Measurements from ENCODE around the gene TCF3. TPM values are rescaled to one million over a fixed set of nuclear protein-coding genes. Genes with fewer than 3 reads are reported as not detected.

Gene TCF3
- total RNA-seq, 2 experiments from 2014 or later, result 124 to 126 TPM

GRCh38 chr19:1619094-1619439 lies 33.3 kb downstream of the TCF3 start:
- no peak overlapping the region for H3K4me3 Mint-ChIP-seq
- intact Hi-C loops (cut with micrococcal nuclease), result no loop called here
- peaks cover 24% of the 10 kb centered on the region for H3K4me1 Mint-ChIP-seq (ENCODE audit: low read depth)
- DNase-seq (no peak), ATAC-seq (no peak)
- ChIA-PET POLR2A (no interaction called here), CTCF (no interaction called here)
- H3K9me3 Mint-ChIP-seq, result no peaks in the 10 kb centered on the region
- H3K36me3 Mint-ChIP-seq (ENCODE audit: low read depth), result peaks cover 30% of the 10 kb centered on the region
- no peak overlapping the region for H3K27ac Mint-ChIP-seq
- no peaks in the 10 kb centered on the region for H3K27me3 Mint-ChIP-seq
- no peak for TF ChIP-seq CTCF (IDR thresholded peaks at IDR 0.05)

- no peaks in the 10 kb centered on the region for H3K9me3 Mint-ChIP-seq
- TF ChIP-seq CTCF (IDR thresholded peaks at IDR 0.05), result peak; percentile 26
- peak overlapping the region; percentile 60 for H3K27ac Mint-ChIP-seq
- no peak overlapping the region for H3K4me3 Mint-ChIP-seq
- H3K36me3 Mint-ChIP-seq (ENCODE audit: low read depth), result peaks cover 32% of the 10 kb centered on the region
- H3K27me3 Mint-ChIP-seq, result no peaks in the 10 kb centered on the region
- POLR2A ChIA-PET, result interaction anchor here (2.1 kb wide), 1 partner anchor 13 kb away, joined by 11 read pairs; the partner anchor contains the start of gene UQCR11
- intact Hi-C loops (cut with micrococcal nuclease), result no loop called here
- CTCF ChIA-PET, result interaction anchor here (0.8 kb wide), 1 partner anchor 72 kb away, joined by 3 read pairs; no protein-coding TSS in a partner anchor
- ATAC-seq (peak; percentile 83), DNase-seq (peak; percentile 54)
- peaks cover 24% of the 10 kb centered on the region for H3K4me1 Mint-ChIP-seq (ENCODE audit: low read depth)
Observed at GRCh38 chr19:1618157-1619093, 34.0 kb downstream of the TCF3 start.

DNA sequence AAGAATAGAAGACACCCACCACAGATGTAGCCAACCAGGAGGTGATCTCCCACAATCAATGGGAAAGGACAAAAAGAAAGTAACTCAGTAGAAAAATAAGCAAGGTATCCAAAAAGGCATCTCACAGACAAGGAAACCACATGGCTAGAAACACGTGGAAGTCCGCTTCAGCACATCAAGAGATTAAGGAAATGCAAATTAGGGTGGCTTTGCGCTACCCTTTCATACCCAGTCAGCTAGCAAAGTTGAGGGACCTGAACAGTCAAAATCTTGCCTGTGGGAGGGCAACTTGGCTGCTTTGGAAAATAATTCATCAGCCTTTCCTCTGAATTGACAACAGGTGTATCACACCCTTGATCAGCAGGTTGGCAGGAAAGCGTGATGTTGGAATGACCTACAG lies 35.5 kb downstream of the TCF3 start:
- Mint-ChIP-seq H3K4me1 (ENCODE audit: low read depth) (peaks cover 24% of the 10 kb centered on the region), H3K27me3 (no peaks in the 10 kb centered on the region), H3K4me3 (no peak overlapping the region), H3K36me3 (ENCODE audit: low read depth) (peaks cover 37% of the 10 kb centered on the region), H3K27ac (peak overlapping the region; percentile 78), H3K9me3 (no peaks in the 10 kb centered on the region)
- intact Hi-C loops (cut with micrococcal nuclease), result no loop called here
- TF ChIP-seq CTCF (IDR thresholded peaks at IDR 0.05), result no peak
- ChIA-PET POLR2A (interaction anchor here (0.6 to 2.1 kb wide), 3 partner anchors 11 to 36 kb away, joined by 3 to 11 read pairs (median 3); partner anchors contain the start of genes TCF3 and UQCR11), CTCF (interaction anchor here (1.2 to 1.7 kb wide), 2 partner anchors 56 to 71 kb away, joined by 4 to 11 read pairs; no protein-coding TSS in a partner anchor)
- ATAC-seq (peak; percentile 71), DNase-seq (peak; percentile 51)

- TF ChIP-seq CTCF (IDR thresholded peaks at IDR 0.05), result no peak
- ATAC-seq (no peak), DNase-seq (no peak)
- no peaks in the 10 kb centered on the region for H3K9me3 Mint-ChIP-seq
- H3K36me3 Mint-ChIP-seq (ENCODE audit: low read depth), result peaks cover 40% of the 10 kb centered on the region
- H3K4me3 Mint-ChIP-seq, result no peak overlapping the region
- intact Hi-C loops (cut with micrococcal nuclease), result no loop called here
- peak overlapping the region; percentile 78 for H3K27ac Mint-ChIP-seq
- H3K4me1 Mint-ChIP-seq (ENCODE audit: low read depth), result peaks cover 25% of the 10 kb centered on the region
- no peaks in the 10 kb centered on the region for H3K27me3 Mint-ChIP-seq
- ChIA-PET POLR2A (interaction anchor here (0.6 to 2.1 kb wide), 2 partner anchors 11 to 35 kb away, joined by 3 to 11 read pairs; partner anchors contain the start of gene UQCR11), CTCF (interaction anchor here (1.2 to 1.7 kb wide), 2 partner anchors 56 to 70 kb away, joined by 4 to 11 read pairs; no protein-coding TSS in a partner anchor)
Observed at GRCh38 chr19:1616396-1616795, 36.0 kb downstream of the TCF3 start.
